C1 segment of cervical spinal cord (tissue), 14 donors: ENCODE data around the gene ZNHIT6.
"Not testable (repeated sequence)": the region's sequence is repeated elsewhere in the genome, so short reads cannot be mapped to it uniquely, and the experiment has no call there.

Experiments
- DNase-seq, 14 donors: peaks; one replicate each; lab custom pipeline; 2025; lab: John Stamatoyannopoulos, UW

The ZNHIT6 gene

GRCh38 chr1:85672031-85672660 lies 36.1 kb downstream of the ZNHIT6 start:
- DNase-seq = no peak

GRCh38 chr1:85665932-85666331 lies 42.3 kb downstream of the ZNHIT6 start:
- DNase-seq = no peak

DNA sequence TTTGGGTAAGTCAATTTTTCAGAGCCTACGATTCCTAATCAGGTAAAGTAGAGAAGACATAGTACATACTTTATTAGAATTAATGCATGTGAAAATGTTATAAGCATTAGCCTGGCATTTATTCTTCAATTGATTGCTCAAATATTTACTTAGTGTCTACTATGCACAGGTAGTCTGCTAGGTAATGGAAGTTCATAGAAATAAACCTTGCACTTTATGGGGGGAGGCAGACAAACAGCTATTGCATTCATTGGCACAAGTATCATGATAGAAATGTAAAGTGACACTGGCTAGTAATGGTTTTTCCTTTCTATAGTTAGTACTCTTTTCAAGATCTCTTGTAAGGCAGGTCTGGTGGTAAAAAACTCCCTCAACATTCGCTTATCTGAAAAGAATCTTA lies 44.9 kb downstream of the ZNHIT6 start:
- no peak for DNase-seq

DNA sequence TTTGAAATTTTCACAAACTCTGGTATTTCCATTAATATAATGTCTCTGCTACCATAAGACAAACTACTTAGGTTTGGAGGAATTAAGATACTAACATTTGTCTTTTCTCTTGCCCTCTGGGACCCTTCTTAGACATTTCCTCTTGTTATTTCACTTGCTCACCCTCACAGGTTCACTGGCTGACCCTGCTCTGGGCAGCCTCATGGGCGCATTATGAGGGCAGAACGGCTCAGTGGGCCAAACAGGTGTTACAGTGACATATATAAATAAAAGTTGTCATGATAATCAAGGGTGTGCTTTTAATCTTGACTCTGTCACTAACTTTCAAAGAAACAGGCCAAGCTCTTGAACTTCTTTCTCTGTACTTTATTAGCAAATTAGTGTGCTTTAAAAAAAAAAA lies 46.5 kb downstream of the ZNHIT6 start:
- DNase-seq = no peak

DNA sequence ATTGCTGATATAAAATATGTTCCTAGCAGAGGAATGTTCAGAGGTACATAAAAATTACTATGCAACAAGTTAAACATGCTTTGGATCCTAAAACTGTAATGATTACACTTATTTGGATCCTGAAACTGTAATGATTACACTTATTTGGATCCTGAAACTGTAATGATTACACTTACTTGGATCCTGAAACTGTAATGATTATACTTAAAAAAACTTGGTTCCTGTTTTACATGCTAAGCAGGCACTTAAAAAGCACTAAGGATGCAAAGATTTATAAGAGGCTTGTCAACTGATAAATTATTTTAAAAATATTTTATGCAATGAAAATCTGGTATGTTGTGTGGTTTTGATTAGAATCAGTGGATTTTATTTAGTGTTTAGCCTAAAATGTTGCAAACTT lies 47.7 kb downstream of the ZNHIT6 start:
- DNase-seq = no peak

DNA sequence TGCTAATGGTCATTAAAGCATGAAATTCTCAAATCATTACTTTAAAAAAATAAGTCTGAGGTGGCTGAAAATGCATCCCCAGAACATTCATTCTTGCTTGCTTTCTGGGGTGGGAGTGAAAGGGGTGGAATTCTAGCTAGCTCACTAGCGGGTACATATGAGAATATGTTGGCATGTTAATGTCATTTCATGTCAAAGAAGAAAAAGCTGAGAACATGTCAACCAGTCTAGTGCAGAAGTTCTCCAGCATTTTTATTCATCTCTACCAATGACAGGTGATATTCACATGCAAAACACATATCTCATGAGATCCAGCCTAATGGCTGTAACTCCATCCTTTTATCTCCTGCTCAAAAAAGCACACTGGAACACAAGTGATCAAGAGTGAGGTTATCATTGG lies 49.1 kb downstream of the ZNHIT6 start:
- no peak for DNase-seq

- no peak for DNase-seq
Observed at GRCh38 chr1:85656948-85657347, 51.3 kb downstream of the ZNHIT6 start.

- no peak for DNase-seq
Observed at GRCh38 chr1:85656256-85656655, 52.0 kb downstream of the ZNHIT6 start.

GRCh38 chr1:85655315-85655714 lies 52.9 kb downstream of the ZNHIT6 start:
- no peak for DNase-seq

GRCh38 chr1:85654066-85654782 lies 54.0 kb downstream of the ZNHIT6 start:
- no peak for DNase-seq

- DNase-seq = no peak
Observed at GRCh38 chr1:85652327-85652726, 55.9 kb downstream of the ZNHIT6 start.

GRCh38 chr1:85650645-85651044 lies 57.6 kb downstream of the ZNHIT6 start:
- peak in 1 of 14 donors; percentile 1 for DNase-seq

DNA sequence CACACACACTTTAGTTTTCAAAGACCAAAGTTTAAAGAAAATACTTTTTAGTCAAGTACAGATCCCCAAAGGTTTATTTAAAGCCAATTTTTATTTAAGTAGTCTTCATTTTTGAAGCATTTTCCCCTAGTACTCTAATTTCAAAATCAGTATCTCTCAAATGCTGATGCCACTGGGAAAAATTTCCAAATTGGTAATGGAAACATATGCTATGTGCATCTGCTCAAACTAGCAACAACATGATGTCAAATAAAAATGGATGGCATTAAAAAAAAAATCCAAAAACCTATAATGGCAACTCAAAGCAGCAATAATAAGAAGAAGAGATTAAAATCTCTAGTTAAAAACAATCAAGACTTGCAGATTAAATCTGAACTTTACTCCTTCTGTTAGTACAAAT lies 58.6 kb downstream of the ZNHIT6 start:
- peak in 1 of 14 donors; percentile 52 for DNase-seq

DNA sequence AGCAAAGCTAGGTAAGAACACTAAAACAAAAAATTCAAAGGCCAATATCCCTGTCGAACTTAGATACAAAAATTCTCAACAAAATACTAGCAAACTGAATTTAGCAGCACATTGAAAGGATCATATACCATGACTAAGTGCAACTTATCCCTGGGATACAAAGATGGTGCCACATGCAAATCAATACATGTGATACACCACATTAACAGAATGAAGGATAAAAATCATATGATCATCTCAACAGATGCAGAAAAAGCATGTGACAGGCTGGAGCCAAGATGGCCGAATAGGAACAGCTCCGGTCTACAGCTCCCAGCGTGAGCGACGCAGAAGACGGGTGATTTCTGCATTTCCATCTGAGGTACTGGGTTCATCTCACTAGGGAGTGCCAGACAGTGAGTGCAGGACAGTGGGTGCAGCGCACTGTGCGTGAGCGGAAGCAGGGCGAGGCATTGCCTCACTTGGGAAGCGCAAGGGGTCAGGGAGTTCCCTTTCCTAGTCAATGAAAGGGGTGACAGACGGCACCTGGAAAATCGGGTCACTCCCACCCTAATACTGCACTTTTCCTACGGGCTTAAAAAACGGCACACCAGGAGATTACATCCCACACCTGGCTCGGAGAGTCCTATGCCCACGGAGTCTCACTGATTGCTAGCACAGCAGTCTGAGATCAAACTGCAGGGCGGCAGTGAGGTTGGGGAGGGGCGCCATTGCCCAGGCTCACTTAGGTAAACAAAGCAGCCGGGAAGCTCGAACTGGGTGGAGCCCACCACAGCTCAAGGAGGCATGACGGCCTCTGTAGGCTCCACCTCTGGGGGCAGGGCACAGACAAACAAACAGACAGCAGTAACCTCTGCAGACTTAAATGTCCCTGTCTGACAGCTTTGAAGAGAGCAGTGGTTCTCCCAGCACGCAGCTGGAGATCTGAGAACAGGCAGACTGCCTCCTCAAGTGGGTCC lies 66.4 kb downstream of the ZNHIT6 start:
- not testable (repeated sequence) for DNase-seq

DNA sequence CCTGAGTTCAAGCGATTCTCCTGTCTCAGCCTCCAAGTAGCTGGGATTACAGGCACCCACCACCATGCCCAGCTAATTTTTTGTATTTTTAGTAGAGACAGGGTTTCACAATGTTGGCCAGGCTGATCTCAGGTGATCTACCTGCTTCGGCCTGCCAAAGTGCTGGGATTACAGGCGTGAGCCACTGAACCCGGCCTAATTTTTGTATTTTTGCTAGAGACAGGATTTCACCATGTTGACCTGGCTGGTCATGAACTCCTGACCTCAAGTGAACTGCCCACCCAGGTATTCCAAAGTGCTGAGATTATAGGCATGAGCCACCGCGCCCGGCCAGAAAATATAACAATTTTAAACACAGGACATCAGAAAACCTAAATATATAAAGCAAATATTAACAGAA lies 68.3 kb downstream of the ZNHIT6 start:
- not testable (repeated sequence) for DNase-seq

DNA sequence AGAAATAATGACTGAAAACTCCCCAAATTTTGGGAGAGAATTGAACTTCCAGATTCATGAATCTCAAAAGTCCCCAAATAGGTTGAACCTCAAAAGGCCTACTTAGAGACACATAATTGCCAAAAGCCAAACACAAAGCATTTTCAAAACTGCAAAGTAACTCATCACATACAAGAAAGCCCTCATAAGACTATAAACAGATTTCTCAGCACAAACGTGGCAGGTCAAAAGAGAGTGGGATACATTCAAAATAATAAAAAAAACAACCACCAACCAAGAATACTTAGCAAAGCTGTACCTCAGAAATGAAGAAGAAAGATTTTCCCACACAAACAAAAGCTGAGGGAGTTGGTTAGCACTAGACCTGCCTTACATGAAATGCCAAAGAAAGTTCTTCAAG lies 69.8 kb downstream of the ZNHIT6 start:
- DNase-seq = no peak

DNA sequence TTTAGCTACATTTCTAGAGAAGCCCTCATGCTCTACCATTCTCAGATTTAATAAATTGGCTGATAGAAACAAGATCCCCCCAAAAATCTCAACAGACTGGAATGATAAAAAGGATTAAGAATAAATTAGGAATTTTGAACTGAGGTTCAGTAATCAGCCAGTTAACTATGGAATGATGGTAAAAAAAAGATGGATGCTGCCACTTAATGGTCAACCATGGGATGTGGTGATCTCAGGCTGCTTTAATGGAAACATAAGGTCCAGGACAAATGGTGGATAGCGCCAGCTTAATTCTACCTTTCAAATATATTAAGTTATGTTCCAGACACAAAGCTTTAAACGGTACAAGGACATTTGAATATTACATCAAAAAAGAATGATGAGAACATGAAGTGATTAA lies 77.7 kb downstream of the ZNHIT6 start:
- no peak for DNase-seq

DNA sequence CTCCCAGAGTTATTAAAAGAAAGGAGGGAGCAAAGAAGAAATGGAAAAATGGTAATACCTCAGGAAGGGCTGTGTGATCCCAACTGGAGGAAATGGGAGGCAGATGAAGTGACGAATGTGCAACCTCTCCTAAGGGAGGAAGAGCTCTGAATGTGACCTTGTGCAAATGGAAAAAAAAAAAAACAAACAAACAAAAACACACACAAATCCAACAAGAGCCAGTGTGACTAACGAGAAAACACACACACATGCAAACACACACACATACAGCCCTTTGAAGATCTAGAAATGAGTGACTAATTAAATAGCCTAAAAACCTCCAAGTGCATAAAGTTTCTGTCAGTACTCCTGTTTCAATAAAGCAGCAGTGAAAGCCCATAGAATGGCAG lies 78.7 kb downstream of the ZNHIT6 start:
- DNase-seq = no peak

DNA sequence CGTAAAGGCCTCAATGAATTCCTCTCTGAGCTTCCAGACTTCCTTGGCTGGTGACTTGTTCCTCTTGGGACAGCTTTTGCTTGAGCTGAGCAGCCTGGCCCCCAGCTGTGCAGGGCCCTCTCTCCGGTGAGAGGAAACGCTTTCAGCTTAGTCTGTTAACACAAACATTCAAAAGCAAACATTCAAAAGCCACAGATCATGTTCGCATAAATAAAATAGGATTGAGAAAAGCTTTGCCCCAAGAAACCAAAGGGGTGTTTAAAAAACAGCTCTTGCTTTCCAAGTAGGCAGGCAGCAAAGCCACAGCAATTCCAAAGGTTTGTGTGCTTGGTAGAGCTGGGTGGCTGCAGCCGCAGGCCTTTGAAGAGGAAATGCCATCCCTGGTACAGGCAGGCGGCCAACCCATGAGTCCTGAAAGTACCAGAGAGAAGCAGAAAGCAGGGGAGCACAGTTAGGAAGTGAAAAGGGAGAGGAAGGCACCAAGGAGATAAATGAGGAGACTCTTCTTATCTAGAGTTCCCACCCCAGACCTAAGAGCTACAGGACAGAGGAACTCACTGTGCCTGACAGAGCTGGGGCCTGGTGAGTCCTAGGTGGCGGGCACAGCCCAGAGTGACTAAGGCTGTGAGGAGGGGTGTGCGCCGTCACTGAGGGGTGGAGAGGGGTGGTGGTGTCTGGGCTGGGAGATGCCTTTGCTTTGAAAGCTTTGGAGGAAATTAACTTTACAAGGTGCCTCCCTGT lies 79.3 kb downstream of the ZNHIT6 start:
- DNase-seq = peak in 2 of 14 donors; percentile 15 to 24

DNA sequence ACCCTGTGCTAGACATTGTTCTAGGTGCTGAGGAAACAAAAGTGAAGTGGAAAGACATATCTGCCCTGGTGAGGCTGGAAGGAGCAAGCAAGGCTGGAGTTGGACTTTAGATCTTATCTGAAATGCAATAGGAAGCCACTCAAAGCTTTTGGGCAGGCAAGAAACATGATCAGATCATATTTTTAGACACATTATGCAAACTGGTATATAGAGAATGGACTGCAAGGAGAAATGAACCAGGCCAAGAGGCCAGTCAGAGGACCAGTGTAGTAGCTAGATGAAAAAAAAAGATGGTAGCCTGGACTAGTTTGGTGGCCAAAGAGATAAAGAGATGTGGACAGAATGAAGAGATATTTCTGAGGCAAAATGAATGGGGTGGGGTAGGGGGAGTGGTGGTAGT lies 81.4 kb downstream of the ZNHIT6 start:
- no peak for DNase-seq

- no peak for DNase-seq
Observed at GRCh38 chr1:85624361-85624760, 83.9 kb downstream of the ZNHIT6 start.

DNA sequence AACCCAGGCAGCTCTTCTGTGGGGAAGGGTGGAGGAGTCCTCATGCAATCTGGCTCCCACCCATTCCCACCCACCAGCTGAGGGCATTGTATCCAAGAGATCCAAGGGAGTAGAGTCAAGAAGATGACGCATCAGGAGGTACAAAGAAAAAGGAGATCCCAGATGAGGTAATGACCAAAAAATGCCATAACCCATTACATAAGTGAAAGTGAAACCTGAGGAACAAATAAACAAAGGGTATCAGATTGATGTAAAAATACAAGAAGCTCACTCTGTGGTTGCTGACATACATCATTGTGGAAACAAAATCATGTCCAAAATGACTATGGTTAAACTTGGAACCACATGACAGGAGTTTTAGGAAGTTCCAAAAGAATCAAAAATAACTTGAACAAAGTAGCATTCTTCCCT lies 85.2 kb downstream of the ZNHIT6 start:
- DNase-seq = no peak
